Esophagus squamous epithelium (tissue), 5 donors: ENCODE measurements around the gene CDH15. TPM values are rescaled to one million over a fixed set of nuclear protein-coding genes. Genes with fewer than 3 reads are reported as not detected.
"Not testable (repeated sequence)": the region's sequence is repeated elsewhere in the genome, so short reads cannot be mapped to it uniquely, and the experiment has no call there.

Experiments used
- DNase-seq: peaks from one replicate; lab custom pipeline; 2025; lab: John Stamatoyannopoulos, UW
- H3K27ac ChIP-seq, 4 donors: fragments of 200-600 bp; sonication (generic); one replicate each; pipeline ENCODE4 v1.5.1; 2016 to 2019; ENCODE audit warnings: mild to moderate bottlenecking in 1 of 4
- H3K27me3 ChIP-seq, 4 donors: fragments of 200-600 bp; sonication (generic); 1 replicate in 3 of 4; 2 replicates in 1 of 4; pipeline versions ENCODE4 v1.5.1 to v1.6.0; 2017 to 2021; ENCODE audit warnings: antibody characterized with exemption in 1 of 4
- H3K36me3 ChIP-seq, 3 donors: fragments of 200-600 bp; sonication (generic); one replicate each; pipeline ENCODE4 v1.5.1; 2016 to 2019
- H3K4me1 ChIP-seq, 3 donors: fragments of 200-600 bp; sonication (generic); one replicate each; pipeline ENCODE4 v1.5.1; 2017 to 2019
- H3K4me3 ChIP-seq, 4 donors: fragments of 200-600 bp; sonication (generic); 1 replicate in 3 of 4; 2 replicates in 1 of 4; pipeline ENCODE4 v1.5.1; 2016 to 2019; ENCODE audit warnings: mild to moderate bottlenecking in 2 of 4, moderate library complexity in 1 of 4
- H3K9me3 ChIP-seq, 3 donors: fragments of 200-600 bp; sonication (generic); one replicate each; pipeline ENCODE4 v1.5.1; 2016 to 2019
- CTCF ChIP-seq, 6 experiments: fragments of 450-650 bp in 4 of 6; fragments of 200-600 bp in 2 of 6; sonication (generic) in 2 of 6; IDR thresholded peaks; one replicate each; pipeline ENCODE4 v1.5.1; 2016 to 2019; ENCODE audit warnings: antibody characterized with exemption in 6 of 6, mild to moderate bottlenecking in 4 of 6, moderate library complexity in 4 of 6
- POLR2A ChIP-seq, 4 donors: fragments of 450-650 bp; IDR thresholded peaks; one replicate each; pipeline ENCODE4 v1.6.1; 2017; ENCODE audit warnings: antibody characterized with exemption in 4 of 4, mild to moderate bottlenecking in 4 of 4, moderate library complexity in 3 of 4
- WGBS, 2 donors: methylation state at CpG; one replicate each; pipeline ENCODE4 v1.1.5; 2018; 5-methylcytosine and 5-hydroxymethylcytosine counted together
- intact Hi-C: fragments of 100-400 bp; cut with DNase I; formaldehyde crosslinking; loops from one replicate; pipeline ENCODE4 v1.15.0; 2022
- total RNA-seq, 4 donors: library from RNA; depleted of rRNA; stranded (reverse); fragments of >200 nt; gene quantifications; one replicate each; pipeline ENCODE4 v1.1.0, GENCODE V29; 2016
- donor health status: DM: yes; HTN: yes; CAD: no.

Gene CDH15
- total RNA-seq, 4 donors from 2014 or later: not detected

- Histone ChIP-seq H3K4me3 (no peak overlapping the region), H3K4me1 (no peaks in the 10 kb centered on the region), H3K9me3 (no peaks in the 10 kb centered on the region), H3K36me3 (no peaks in the 10 kb centered on the region), H3K27ac (no peak overlapping the region), H3K27me3 (peaks cover 0 to 57% (median 0%) of the 10 kb centered on the region in 4 donors)
- WGBS, 2 donors: 55 to 75% methylated on average over 13 of the region's 26 CpGs
- TF ChIP-seq POLR2A (IDR thresholded peaks at IDR 0.05) (no peak), CTCF (IDR thresholded peaks at IDR 0.05) (no peak)
- intact Hi-C loops: no loop called here
- DNase-seq: no peak
These were observed 12.6 kb downstream of the CDH15 start for GRCh38 chr16:89183975-89184676.

GRCh38 chr16:89184677-89184932, 13.1 kb downstream of the CDH15 start:
- no peaks in the 10 kb centered on the region for H3K9me3 ChIP-seq
- H3K27me3 ChIP-seq: peaks cover 0 to 52% (median 0%) of the 10 kb centered on the region in 4 donors
- intact Hi-C loops: no loop called here
- TF ChIP-seq CTCF (IDR thresholded peaks at IDR 0.05): no peak
- no peak for TF ChIP-seq POLR2A (IDR thresholded peaks at IDR 0.05)
- no peaks in the 10 kb centered on the region for H3K4me1 ChIP-seq
- WGBS, 2 donors: 54 to 68% methylated on average over 3 to 8 of the region's 9 CpGs
- no peak overlapping the region for H3K4me3 ChIP-seq
- no peak overlapping the region for H3K27ac ChIP-seq
- no peak for DNase-seq
- no peaks in the 10 kb centered on the region for H3K36me3 ChIP-seq

GRCh38 chr16:89184933-89185794, 13.6 kb downstream of the CDH15 start:
- intact Hi-C loops: no loop called here
- no peaks in the 10 kb centered on the region for H3K36me3 ChIP-seq
- no peaks in the 10 kb centered on the region for H3K9me3 ChIP-seq
- TF ChIP-seq POLR2A (IDR thresholded peaks at IDR 0.05): no peak
- no peak for TF ChIP-seq CTCF (IDR thresholded peaks at IDR 0.05)
- H3K27me3 ChIP-seq: peaks cover 0 to 47% (median 0%) of the 10 kb centered on the region in 4 donors
- no peak for DNase-seq
- no peak overlapping the region for H3K27ac ChIP-seq
- H3K4me1 ChIP-seq: no peaks in the 10 kb centered on the region
- H3K4me3 ChIP-seq: no peak overlapping the region
- 59 to 100% methylated on average over 1 to 25 of the region's 48 CpGs for WGBS, 2 donors

GRCh38 chr16:89185887-89186592, 14.5 kb downstream of the CDH15 start:
- DNase-seq, H3K4me3 ChIP-seq, intact Hi-C loops, H3K27ac ChIP-seq, H3K9me3 ChIP-seq, H3K36me3 ChIP-seq, H3K4me1 ChIP-seq: not testable (repeated sequence)
- 93 to 100% methylated on average over 1 to 25 of the region's 30 CpGs for WGBS, 2 donors
- H3K27me3 ChIP-seq: peaks cover 0 to 38% (median 0%) of the 10 kb centered on the region in 4 donors

- H3K27ac ChIP-seq, H3K4me3 ChIP-seq, DNase-seq, H3K4me1 ChIP-seq, intact Hi-C loops, H3K9me3 ChIP-seq, H3K36me3 ChIP-seq: not testable (repeated sequence)
- 92 to 93% methylated on average over 5 to 14 of the region's 20 CpGs for WGBS, 2 donors
- H3K27me3 ChIP-seq: peaks cover 0 to 38% (median 0%) of the 10 kb centered on the region in 4 donors
These were observed 15.1 kb downstream of the CDH15 start for GRCh38 chr16:89186593-89187031.
